NAMALWA (cell line): ENCODE measurements around the gene ETHE1.
"Not testable (repeated sequence)": the region's sequence is repeated elsewhere in the genome, so short reads cannot be mapped to it uniquely, and the experiment has no call there.

Experiments used
- DNase-seq: peaks from one replicate; pipeline ENCODE4 v3.0.0-alpha.2; 2015; ENCODE audit warnings: low spot score

Gene ETHE1

GRCh38 chr19:43523696-43524095, 3.3 kb downstream of the ETHE1 start:
- DNase-seq: not testable (repeated sequence)

GRCh38 chr19:43522929-43523328, 4.1 kb downstream of the ETHE1 start:
- DNase-seq: no peak

GRCh38 chr19:43519436-43520088, 7.4 kb downstream of the ETHE1 start:
- peak; percentile 84 for DNase-seq

- no peak for DNase-seq
These were observed 8.9 kb downstream of the ETHE1 start for GRCh38 chr19:43518051-43518450.

- DNase-seq: not testable (repeated sequence)
These were observed 14.6 kb downstream of the ETHE1 start for GRCh38 chr19:43512399-43512798.

- no peak for DNase-seq
These were observed 15.7 kb downstream of the ETHE1 start for GRCh38 chr19:43511324-43511723.

- DNase-seq: no peak
These were observed 16.3 kb downstream of the ETHE1 start for GRCh38 chr19:43510713-43511112.

- no peak for DNase-seq
These were observed 19.1 kb downstream of the ETHE1 start for GRCh38 chr19:43507880-43508279.

GRCh38 chr19:43506629-43507028, 20.4 kb downstream of the ETHE1 start:
- no peak for DNase-seq

GRCh38 chr19:43505941-43506340, 21.1 kb downstream of the ETHE1 start:
- no peak for DNase-seq

GRCh38 chr19:43505186-43505456, 21.9 kb downstream of the ETHE1 start:
- DNase-seq: no peak

GRCh38 chr19:43504426-43505185, 22.4 kb downstream of the ETHE1 start, which contains the start of gene PHLDB3:
PHLDB3 (minus strand) TSS chr19:43504746; CDS start chr19:43504118, 628 bp downstream.
- no peak for DNase-seq

- peak; percentile 97 for DNase-seq
These were observed 23.2 kb downstream of the ETHE1 start for GRCh38 chr19:43503501-43504425.

GRCh38 chr19:43502419-43502976, 24.5 kb downstream of the ETHE1 start:
- no peak for DNase-seq

GRCh38 chr19:43501661-43502418, 25.2 kb downstream of the ETHE1 start:
- no peak for DNase-seq

- DNase-seq: no peak
These were observed 28.0 kb downstream of the ETHE1 start for GRCh38 chr19:43499042-43499441.

- no peak for DNase-seq
These were observed 28.7 kb downstream of the ETHE1 start for GRCh38 chr19:43498233-43498842.

- DNase-seq: no peak
These were observed 30.0 kb downstream of the ETHE1 start for GRCh38 chr19:43496960-43497359.

- no peak for DNase-seq
These were observed 31.9 kb downstream of the ETHE1 start for GRCh38 chr19:43495082-43495481.

- DNase-seq: no peak
These were observed 36.2 kb downstream of the ETHE1 start for GRCh38 chr19:43490759-43491158.

GRCh38 chr19:43489979-43490599, 36.9 kb downstream of the ETHE1 start:
- no peak for DNase-seq
